Activated CD8-positive, alpha-beta memory T cell treated with anti-CD3 and anti-CD28 coated beads, Interleukin-2, amount 50 U/mL, for 48 hours (primary cell): ENCODE data around the gene OR5D13.

Experiments used
- DNase-seq: peaks from one replicate; pipeline ENCODE4 v3.0.0-alpha.2; 2020

The OR5D13 gene, protein sequence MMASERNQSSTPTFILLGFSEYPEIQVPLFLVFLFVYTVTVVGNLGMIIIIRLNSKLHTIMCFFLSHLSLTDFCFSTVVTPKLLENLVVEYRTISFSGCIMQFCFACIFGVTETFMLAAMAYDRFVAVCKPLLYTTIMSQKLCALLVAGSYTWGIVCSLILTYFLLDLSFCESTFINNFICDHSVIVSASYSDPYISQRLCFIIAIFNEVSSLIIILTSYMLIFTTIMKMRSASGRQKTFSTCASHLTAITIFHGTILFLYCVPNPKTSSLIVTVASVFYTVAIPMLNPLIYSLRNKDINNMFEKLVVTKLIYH

DNA sequence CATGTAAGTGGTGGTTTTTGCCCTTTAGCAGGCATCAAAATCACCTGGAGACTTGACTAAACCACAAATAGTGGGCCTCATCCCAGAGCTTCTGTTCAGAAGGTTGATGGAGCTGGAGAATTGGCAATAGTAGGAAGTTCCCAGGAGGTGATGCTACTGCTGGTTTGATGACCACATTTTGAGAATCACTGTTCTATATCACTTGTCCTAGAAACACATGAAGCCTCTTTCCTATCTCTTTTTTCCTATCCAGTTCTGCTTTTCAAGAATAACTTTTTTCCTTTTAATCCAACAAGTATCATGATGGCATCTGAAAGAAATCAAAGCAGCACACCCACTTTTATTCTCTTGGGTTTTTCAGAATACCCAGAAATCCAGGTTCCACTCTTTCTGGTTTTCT is at the start of gene OR5D13:
Gene OR5D13, plus strand, starts transcription at position 301 of the 400 bp plus-strand sequence. Its CDS starts 0 bp downstream, at position 301.
- no peak for DNase-seq

GRCh38 chr11:55726715-55727324 is 46.4 kb upstream of the OR5D13 start:
- no peak for DNase-seq

DNA sequence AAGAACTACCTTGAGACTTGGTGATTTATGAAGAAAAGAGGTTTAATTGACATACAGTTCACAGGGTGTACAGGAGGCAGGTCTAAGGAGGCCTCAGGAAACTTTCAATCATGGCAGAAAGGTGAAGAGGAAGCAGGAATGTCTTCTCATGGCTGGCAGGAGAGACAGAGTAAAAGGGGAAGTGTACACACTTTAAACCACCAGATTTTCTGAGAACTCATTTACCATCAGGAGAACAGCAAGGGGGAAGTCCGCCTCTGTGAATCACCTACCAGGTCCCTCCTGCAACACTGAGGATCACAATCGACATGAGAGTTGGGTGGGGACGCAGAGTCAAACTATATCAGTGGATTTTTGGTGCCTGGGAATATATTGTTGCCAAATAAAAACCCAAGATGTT is 40.3 kb upstream of the OR5D13 start:
- no peak for DNase-seq

DNA sequence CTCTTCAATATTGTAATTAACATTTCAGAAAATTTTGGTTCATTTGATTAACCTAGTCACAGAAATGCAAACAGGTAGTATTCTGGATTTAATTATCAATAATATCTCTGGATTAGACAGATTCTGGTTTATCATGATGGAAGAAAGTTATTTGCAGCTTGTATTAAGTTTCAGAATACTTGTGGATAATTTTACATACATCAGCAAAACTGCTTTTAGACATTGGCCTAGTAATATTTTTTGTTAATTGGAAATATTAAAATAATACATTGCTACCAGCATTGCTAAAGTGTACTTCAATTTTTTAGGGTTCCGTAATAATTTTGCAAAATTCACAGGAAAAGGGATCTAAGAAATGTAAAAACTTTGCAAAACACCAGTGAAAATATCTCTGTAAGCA is 18.4 kb downstream of the OR5D13 start:
- no peak for DNase-seq

- DNase-seq, result no peak
Observed at GRCh38 chr11:55793321-55793720, 20.1 kb downstream of the OR5D13 start.

DNA sequence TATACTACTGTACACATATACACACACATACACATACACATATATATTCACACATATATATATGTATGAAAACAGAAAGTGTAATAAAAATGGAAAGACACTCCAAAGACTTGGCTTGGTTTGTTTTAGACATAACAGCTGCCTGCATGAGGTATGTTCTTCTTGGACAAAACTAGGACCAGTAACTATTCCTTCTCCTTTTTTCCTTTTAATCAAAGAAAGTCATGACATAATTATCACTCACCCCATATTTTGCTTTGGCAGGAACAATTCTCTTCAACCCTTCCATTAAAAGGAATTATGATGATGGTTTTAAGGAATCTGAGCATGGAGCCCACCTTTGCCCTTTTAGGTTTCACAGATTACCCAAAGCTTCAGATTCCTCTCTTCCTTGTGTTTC is 22.0 kb downstream of the OR5D13 start, which contains the start of gene OR5D14:
Gene OR5D14, plus strand, starts transcription at position 301 of the 400 bp plus-strand sequence. Its CDS starts 0 bp downstream, at position 301.
- DNase-seq, result no peak

GRCh38 chr11:55806248-55806647 is 33.0 kb downstream of the OR5D13 start:
- DNase-seq, result no peak

DNA sequence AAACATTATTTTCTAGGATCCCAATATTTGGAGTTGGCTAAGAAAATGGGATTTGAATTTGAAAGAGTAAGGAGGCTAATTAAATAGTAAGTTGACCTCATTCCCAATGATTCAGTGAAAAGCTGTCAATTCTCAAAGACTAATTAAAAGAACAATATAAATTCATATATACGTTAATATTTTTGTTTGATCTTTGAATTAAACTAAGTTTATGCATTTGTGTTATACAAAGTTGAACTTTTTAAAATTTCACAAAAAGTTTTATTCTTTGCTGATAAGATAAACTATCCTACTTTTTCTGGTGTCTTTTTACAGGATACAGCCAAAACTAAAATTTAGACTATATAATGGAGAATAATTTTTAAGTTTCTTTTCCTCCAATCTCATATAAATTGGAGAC is 37.8 kb downstream of the OR5D13 start, which contains the start of gene OR5L1:
Gene OR5L1, plus strand, starts transcription at position 301 of the 400 bp plus-strand sequence. CDS start 100 bp downstream, outside the sequence.
- DNase-seq, result no peak

DNA sequence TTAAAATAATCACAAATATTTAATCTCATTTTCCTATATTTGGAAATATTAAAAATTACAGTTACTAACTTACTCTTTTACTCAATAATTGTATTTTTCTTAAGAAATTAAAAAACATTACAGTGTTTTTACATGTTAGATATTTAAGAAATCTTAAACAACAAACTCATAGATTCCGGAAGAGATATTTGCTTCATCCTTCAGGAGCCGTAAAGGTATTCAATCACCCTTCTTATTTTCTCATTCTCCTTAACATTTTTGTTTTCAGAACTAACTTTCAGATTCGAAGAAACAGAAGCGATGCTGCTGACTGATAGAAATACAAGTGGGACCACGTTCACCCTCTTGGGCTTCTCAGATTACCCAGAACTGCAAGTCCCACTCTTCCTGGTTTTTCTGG is 46.1 kb downstream of the OR5D13 start, which contains the start of gene OR5D18:
Gene OR5D18, plus strand, starts transcription at position 301 of the 400 bp plus-strand sequence. Its CDS starts 0 bp downstream, at position 301.
- no peak for DNase-seq
